ENCODE data around the gene ZBED6.
A peak's percentile ranks its signal among the peaks of the same experiment; 100 is the strongest.
"Not testable (repeated sequence)": the region's sequence is repeated elsewhere in the genome, so short reads cannot be mapped to it uniquely, and the experiment has no call there.

Gene ZBED6, protein sequence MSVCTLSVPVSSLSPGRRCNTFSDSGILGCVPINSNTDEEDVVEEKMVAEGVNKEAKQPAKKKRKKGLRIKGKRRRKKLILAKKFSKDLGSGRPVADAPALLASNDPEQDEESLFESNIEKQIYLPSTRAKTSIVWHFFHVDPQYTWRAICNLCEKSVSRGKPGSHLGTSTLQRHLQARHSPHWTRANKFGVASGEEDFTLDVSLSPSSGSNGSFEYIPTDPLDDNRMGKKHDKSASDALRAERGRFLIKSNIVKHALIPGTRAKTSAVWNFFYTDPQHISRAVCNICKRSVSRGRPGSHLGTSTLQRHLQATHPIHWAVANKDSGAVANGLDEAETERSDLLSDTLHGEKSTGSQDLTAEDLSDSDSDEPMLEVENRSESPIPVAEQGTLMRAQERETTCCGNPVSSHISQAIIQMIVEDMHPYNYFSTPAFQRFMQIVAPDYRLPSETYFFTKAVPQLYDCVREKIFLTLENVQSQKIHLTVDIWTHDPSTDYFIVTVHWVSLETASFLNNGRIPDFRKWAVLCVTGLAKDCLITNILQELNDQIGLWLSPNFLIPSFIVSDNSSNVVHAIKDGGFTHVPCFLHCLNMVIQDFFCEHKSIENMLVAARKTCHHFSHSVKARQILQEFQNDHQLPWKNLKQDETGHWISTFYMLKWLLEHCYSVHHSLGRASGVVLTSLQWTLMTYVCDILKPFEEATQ (N-terminal part only)

DNA sequence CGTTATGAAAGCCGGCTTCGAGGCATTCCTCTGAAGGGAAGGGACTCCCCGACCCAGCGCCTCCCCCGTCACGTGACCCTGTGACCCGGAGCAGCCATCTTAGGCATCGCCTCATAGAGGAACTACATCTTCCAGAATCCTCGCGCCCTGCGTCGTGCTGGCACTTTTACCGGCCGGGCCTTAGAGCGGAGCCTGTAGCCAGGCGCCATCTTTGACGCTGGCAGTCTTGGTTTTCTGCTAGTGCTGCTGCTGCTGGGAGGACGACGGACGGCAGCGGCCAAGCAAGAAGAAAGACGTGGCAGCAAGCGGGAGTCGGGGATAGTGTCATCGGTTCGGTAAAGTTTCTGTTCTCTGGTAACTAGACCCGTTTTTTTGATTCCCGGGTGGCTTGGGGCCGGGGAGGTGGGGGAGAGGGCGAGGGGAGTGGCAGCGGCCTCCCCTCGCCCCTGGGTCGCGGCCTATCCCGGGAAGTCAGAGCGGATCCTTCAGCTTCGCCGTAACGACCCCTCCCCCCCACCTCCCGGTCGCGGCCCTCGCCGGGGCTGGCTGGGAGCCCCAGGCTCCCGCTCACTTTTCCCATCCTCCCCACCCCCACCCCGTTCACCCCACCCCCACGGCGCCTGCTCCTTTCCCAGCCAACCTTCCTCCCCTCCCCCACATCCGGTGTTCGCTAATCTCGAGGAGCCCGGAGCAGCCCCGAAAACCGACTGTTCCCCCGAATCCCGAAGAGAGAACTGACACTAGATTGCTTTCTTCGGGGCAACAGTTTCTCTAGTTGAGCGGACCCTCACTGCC, at the start of gene ZBED6, which contains the start of gene ZC3H11A:
TSS of gene ZBED6 (plus strand) at position 183 of the 795 bp plus-strand sequence. CDS start 1,900 bp downstream, outside the sequence.
TSS of gene ZC3H11A (plus strand) at position 183 of the 795 bp plus-strand sequence. CDS start 21,448 bp downstream, outside the sequence.
- TF ChIP-seq, protein P1, sequence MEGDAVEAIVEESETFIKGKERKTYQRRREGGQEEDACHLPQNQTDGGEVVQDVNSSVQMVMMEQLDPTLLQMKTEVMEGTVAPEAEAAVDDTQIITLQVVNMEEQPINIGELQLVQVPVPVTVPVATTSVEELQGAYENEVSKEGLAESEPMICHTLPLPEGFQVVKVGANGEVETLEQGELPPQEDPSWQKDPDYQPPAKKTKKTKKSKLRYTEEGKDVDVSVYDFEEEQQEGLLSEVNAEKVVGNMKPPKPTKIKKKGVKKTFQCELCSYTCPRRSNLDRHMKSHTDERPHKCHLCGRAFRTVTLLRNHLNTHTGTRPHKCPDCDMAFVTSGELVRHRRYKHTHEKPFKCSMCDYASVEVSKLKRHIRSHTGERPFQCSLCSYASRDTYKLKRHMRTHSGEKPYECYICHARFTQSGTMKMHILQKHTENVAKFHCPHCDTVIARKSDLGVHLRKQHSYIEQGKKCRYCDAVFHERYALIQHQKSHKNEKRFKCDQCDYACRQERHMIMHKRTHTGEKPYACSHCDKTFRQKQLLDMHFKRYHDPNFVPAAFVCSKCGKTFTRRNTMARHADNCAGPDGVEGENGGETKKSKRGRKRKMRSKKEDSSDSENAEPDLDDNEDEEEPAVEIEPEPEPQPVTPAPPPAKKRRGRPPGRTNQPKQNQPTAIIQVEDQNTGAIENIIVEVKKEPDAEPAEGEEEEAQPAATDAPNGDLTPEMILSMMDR (IDR thresholded peaks at IDR 0.05; ENCODE audit: control extremely low read depth, extremely low read depth, low read depth, missing control alignments): no peak
- DNase-seq (ENCODE audit: extremely low spot score): peak; percentile 95
- POLR2A ChIA-PET: no interaction called here
- CTCF ChIA-PET: no interaction called here

DNA sequence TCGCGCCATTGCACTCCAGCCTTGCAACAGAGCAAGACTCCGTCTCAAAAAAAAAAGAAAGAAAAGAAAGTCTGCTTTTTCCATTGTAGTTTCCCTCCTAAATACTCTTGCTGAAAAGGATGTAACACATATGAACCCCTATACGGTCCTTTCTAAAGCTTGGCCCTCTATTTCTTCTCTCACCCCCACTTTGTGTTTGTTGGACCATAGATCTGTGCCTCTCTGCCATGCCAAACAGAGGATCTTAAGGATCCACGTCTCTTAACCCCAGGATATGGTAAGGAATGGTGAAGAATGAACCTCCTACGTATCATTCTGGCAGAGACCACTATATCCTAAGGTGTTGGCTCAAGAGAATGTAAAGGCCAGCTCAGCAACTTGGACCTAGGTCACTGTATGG, 49.1 kb upstream of the ZBED6 start:
- CTCF ChIA-PET: interaction anchor here (1.0 to 1.3 kb wide), 4 partner anchors 11 to 405 kb away, joined by 3 to 4 read pairs (median 3); no protein-coding TSS in a partner anchor
- TF ChIP-seq, protein P1 (IDR thresholded peaks at IDR 0.05; ENCODE audit: control extremely low read depth, extremely low read depth, low read depth, missing control alignments): no peak

DNA sequence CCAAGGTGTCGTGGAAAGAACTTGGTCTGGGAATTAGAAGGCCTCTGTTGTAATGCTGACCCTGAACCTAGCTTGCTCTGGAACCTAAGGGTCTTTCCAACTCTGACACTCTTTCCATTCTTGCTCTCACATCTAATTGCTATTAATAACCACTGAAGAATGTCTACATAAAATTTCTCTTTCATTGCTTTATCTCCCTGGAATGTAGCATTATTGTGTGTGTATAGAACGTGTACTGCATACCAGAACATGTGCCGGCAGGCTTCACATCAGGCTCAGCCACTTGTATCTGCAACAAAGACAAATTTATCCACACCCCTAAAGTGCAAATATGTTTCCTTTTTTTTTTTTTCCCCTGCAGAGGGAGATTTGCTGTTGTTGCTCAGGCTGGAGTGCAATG, 44.4 kb upstream of the ZBED6 start:
- TF ChIP-seq, protein P1 (IDR thresholded peaks at IDR 0.05; ENCODE audit: control extremely low read depth, extremely low read depth, low read depth, missing control alignments): no peak
- DNase-seq (ENCODE audit: extremely low spot score): no peak
- POLR2A ChIA-PET: interaction anchor here (0.7 kb wide), 1 partner anchor 46 kb away, joined by 4 read pairs; no protein-coding TSS in a partner anchor
- CTCF ChIA-PET: no interaction called here

More for the DNA sequence above, 49.1 kb upstream of the ZBED6 start:
- POLR2A ChIA-PET: interaction anchor here (0.5 kb wide), 1 partner anchor 60 kb away, joined by 4 read pairs; no protein-coding TSS in a partner anchor
- DNase-seq (ENCODE audit: extremely low spot score): no peak

DNA sequence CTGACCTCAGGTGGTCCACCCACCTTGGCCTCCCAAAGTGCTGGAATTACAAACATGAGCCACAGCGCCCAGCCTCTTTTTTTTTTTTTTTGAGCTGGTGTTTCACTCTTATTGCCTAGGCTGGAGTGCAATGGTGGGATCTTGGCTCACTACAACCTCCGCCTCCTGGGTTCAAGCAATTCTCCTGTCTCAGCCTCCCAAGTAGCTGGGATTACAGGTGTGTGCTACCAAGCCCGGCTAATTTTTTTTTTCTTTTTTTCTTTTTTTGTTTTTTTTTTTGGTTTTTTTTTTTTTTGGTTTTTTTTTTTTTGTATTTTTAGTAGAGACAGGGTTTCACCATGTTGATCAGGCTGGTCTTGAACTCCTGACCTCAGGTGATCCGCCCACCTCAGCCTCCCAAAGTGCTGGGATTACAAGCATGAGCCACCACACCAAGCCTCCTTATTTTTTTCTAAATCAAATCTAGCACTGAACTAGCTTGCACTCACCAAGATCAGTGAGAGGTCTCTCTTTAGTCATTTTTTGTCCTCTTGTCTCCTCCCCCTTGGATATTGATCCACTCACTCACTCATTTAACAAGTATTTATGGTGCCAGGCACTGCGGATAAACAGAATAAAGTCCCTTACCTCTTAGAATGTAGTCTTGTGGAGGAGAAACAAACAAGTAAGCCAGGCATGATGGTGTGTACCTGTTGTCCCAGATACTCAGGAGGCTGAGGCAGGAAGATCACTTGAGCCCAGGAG, 43.6 kb upstream of the ZBED6 start:
- DNase-seq (ENCODE audit: extremely low spot score): not testable (repeated sequence)
- ChIA-PET CTCF (interaction anchor here (1.3 kb wide), 1 partner anchor 13 kb away, joined by 3 read pairs; the partner anchor contains the start of gene LAX1), POLR2A (interaction anchor here (0.7 kb wide), 1 partner anchor 45 kb away, joined by 4 read pairs; no protein-coding TSS in a partner anchor)

DNA sequence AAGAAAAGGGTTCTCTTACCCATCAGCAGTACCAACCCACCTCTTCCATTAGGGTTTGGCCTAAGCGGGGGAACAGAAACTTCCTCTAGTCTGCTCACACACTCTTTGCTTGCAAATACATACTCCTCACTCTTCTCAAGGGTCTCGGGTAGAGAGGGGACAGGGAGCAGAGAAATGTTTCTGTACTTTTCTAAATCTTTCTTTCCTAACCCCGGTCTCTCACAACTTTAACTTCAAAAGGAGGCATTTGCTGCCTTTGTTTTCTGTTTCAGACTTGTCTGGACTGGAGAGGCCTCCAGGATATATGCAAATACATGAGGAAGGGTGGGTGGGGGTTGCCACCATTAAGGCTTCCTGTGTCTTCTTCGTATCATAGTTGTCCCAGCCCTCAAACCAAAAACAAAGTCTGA, 41.0 kb upstream of the ZBED6 start:
- ChIA-PET POLR2A (no interaction called here), CTCF (interaction anchor here (1.7 kb wide), 1 partner anchor 11 kb away, joined by 3 read pairs; no protein-coding TSS in a partner anchor)
- no peak for DNase-seq (ENCODE audit: extremely low spot score)
- TF ChIP-seq, protein P1 (IDR thresholded peaks at IDR 0.05; ENCODE audit: control extremely low read depth, extremely low read depth, low read depth, missing control alignments): no peak

DNA sequence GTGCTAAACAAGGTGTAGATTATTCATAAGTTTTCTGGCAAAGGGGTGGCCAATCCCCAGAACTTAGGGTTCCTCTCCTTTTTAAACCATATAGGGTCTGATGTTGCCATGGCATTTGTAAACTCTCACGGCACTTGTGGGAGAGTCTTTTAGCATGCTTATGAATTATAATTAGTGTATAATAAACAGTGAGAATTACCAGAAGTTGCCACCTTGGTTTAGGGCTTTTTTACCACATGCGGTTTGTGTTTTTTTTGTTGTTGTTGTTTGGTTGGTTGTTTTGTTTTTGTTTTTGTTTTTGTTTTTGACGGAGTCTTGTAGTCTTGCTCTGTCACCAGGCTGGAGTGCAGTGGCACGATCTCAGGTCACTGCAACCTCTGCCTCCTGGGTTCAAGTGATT, 39.4 kb upstream of the ZBED6 start:
- no peak for DNase-seq (ENCODE audit: extremely low spot score)
- TF ChIP-seq, protein P1 (IDR thresholded peaks at IDR 0.05; ENCODE audit: control extremely low read depth, extremely low read depth, low read depth, missing control alignments): no peak
- ChIA-PET CTCF (interaction anchor here (1.7 kb wide), 1 partner anchor 9 kb away, joined by 3 read pairs; no protein-coding TSS in a partner anchor), POLR2A (no interaction called here)

DNA sequence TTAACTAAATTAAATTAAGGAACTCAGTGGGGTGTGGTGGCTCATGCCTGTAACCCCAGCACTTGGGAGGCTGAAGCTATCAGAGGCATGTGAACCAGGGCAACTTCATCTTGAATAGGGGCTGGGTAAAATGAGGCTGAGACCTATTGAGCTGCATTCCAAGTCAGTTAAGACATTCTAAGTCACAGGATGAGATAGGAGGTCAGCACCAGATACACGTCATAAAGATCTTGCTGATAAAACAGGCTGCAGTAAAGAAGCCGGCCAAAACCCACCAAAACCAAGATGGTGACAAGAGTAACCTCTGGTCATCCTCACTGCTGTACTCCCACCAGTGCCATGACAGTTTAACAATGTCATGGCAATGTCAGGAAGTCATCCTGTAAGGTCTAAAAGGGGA, 36.7 kb upstream of the ZBED6 start:
- CTCF ChIA-PET: not testable (repeated sequence)

More for the DNA sequence above, 36.7 kb upstream of the ZBED6 start:
- DNase-seq (ENCODE audit: extremely low spot score); POLR2A ChIA-PET: not testable (repeated sequence)

Measured in GM10248 (cell line).